HL-60 (cell line): ENCODE measurements around the gene HECW1.

ENCODE experiments used
- CTCF ChIP-seq: IDR thresholded peaks from one replicate; pipeline ENCODE4 v1.5.1; 2011; ENCODE audit warnings: low read length, control low read depth, inconsistent platforms; ENCODE audit not compliant: insufficient read depth
- GABPA ChIP-seq: IDR thresholded peaks from 2 replicates; pipeline ENCODE4 v1.6.1; 2012; ENCODE audit warnings: low read depth
- REST ChIP-seq: IDR thresholded peaks from 2 replicates; pipeline ENCODE4 v1.6.1; 2012; ENCODE audit warnings: low read depth; ENCODE audit not compliant: insufficient replicate concordance

GRCh38 chr7:43291789-43292188, 179.3 kb downstream of the HECW1 start:
- TF ChIP-seq GABPA (no peak), CTCF (no peak), REST (no peak)
